Middle frontal gyrus (tissue), 1 donor: ENCODE data around the gene C3orf38.
"Not testable (repeated sequence)": the region's sequence is repeated elsewhere in the genome, so short reads cannot be mapped to it uniquely, and the experiment has no call there.

Source experiments
- DNase-seq: peaks from one replicate; pipeline ENCODE4 v3.0.0-alpha.2; 2015; ENCODE audit warnings: low spot score; ENCODE audit errors: extremely low spot score

C3orf38 gene

GRCh38 chr3:88149509-88150362 lies at the start of gene C3orf38:
Gene C3orf38, plus strand, starts transcription at chr3:88149959. Its CDS starts 94 bp downstream, at chr3:88150053.
- peak; percentile 92 for DNase-seq

GRCh38 chr3:88101142-88101541 lies 48.6 kb upstream of the C3orf38 start:
- DNase-seq, result no peak

GRCh38 chr3:88105325-88105724 lies 44.4 kb upstream of the C3orf38 start:
- DNase-seq, result no peak

- no peak for DNase-seq
These were observed 37.5 kb upstream of the C3orf38 start for GRCh38 chr3:88112289-88112688.

- DNase-seq, result peak; percentile 50
These were observed 36.2 kb upstream of the C3orf38 start for GRCh38 chr3:88113311-88114162.

GRCh38 chr3:88114878-88115549 lies 34.7 kb upstream of the C3orf38 start:
- no peak for DNase-seq

GRCh38 chr3:88117683-88118082 lies 32.1 kb upstream of the C3orf38 start:
- no peak for DNase-seq

DNA sequence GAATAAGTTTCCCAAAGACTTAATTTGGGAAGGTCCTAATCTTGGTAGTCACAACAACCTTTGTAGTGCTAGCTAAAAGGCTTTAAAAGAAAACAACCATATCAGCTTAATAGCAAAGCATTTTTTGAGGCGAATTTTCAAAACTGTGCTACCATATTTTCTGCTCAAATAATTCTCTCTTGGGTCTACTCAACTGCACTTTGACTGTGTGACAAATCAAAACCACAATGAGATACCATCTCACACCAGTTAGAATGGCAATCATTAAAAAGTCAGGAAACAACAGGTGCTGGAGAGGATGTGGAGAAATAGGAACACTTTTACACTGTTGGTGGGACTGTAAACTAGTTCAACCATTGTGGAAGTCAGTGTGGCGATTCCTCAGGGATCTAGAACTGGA lies 31.2 kb upstream of the C3orf38 start:
- DNase-seq, result not testable (repeated sequence)

DNA sequence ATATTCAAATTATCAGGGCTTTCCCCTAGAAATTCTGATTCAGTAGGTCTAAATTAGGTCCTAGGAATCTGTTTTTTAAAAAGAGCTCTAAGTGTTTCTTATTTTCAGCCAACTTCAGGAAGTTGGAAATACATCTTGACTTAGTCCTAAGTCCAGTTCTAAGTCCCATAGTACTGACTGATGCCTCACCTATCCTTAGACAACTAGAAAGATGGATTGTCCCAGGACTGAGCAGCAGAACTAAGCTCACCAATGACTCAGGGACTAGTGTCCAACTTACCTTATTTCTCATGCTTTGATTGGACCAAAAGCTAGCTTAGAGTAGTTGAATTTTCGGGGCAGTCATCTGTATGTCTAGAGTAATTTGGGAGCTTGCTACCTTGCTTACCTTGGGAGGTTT lies 26.2 kb upstream of the C3orf38 start:
- no peak for DNase-seq

DNA sequence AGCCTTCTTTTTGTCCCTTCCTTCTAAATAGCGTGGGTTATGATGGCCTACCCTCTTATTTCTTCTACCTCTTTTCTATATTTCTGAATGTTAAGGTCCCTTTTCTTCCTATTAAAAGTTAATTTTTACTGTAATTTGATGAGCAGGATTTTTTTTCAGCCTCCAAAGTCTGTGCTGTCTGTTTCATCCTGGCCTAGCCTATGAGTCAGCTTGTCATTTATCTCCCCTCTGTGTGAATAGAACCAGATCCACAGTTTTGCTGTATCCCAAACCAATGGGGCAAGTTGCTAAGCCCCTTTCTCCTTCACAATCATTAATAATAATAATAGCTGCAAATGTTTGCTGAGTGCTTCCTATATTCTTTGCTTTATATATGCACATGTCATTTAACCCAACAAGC lies 18.1 kb upstream of the C3orf38 start:
- DNase-seq, result no peak

- no peak for DNase-seq
These were observed 16.9 kb upstream of the C3orf38 start for GRCh38 chr3:88132894-88133293.

DNA sequence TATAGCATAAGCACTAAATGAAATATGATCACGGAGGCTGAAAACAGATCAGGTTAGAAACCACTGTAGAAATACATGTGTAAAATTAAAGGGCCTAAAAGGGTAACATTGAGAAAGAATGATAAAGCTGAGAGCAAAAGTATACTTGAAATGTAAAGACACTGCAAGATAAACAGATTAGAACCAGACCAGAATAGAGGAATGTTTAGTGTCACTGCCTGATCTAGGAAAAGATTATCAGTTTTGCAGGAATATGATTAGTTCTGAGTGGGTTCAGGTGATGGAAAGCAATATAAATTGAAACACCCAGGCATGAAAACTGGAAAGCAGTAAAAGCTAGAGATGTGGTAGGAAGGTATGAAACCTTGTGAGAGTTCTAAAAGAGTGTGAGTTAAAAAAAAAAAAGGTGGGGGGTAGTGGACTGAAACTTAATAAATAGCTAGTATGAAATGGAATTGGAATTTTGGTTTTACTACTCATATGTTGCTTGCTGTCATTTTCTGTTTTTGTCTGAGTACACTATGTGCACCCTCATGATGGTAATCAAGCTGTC lies 16.0 kb upstream of the C3orf38 start:
- DNase-seq, result no peak

- DNase-seq, result no peak
These were observed 11.9 kb upstream of the C3orf38 start for GRCh38 chr3:88137836-88138235.

DNA sequence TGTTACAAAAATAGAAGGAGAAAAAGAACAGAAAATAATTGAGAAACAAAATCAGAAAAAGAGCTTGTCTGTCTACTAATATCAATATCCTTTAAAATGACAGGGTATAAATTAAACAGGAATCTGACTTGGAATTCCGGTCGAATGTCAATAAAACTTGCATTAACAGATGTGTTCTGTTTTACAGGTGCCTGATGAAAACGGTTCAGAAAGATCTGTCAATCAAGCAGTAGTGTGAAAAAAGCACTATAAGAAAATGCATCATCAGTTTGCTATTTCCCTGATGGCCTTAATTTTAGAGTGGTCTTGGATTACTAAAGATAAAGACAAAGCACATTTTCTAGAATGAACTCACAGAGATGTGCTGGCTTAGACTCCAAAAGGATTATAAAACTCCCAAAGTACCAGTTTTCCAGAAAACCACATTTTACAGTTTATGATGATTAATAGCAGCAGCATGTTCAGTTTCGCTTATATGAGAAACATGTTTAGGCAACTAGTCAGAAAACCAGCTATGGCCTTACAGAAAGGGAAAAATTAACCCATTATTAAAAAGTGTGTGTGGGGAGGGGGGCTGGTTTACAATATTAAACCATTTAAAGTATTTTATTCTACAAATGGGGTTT lies 8.2 kb upstream of the C3orf38 start:
- DNase-seq, result no peak

DNA sequence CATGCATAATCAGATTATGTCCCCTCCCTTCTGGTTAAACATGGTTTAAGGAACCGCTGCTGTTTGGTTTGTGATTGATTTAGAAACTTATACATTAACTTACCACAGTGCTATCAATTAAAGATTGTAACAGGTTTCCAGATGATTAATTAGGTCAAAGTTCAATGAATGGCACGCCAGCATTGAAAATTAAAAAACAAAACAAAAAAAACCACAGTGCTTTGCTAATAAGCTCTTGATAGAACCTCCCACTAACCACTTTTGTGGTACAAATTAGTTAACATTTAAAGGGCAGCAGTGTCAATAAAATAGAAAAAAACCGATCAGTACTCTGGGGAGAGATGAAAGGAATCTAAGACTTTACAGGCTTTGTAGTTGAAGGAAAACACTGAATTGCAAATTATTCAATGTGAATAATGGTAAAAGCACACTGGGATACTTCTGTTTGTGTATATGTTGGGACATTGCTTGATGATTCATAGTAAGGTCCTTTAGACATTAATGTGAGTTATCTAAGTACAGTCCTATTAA lies 7.6 kb upstream of the C3orf38 start:
- no peak for DNase-seq

DNA sequence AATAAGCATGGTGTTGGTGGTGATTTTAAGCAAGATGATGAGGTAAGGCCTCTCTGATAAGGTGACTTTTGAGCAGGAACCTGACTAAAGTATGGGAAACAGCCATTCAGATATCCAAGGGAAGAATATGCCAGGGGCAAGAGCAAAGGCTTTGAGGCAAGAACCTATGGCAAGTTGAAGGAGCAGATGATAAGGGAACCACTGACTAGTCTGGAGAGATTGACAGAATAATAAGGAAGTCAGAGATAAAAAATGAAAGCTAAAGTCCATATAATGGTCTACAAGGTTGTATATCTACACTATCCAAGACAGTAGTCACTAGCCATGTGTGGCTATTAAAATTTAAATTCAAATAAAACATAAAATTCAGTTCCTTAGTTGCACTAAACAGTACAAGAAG lies 2.5 kb upstream of the C3orf38 start:
- no peak for DNase-seq

DNA sequence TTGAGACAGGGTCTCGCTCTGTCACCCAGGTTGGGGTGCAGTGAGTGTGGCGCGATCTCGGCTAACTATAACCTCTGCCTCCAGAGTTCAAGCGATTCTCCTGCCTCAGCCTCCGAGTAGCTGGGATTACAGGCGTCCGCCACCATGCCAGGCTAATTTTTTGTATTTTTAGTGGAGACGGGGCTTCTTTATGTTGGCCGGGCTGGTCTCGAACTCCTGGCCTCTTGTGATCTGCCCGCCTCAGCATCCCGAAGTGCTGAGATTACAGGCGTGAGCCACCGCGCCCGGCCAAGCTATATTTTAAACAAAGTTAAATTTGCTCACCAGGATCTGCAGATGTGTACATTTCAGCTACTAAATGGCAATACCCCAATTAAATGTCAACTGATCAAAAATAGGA lies 1.1 kb upstream of the C3orf38 start:
- DNase-seq, result no peak

DNA sequence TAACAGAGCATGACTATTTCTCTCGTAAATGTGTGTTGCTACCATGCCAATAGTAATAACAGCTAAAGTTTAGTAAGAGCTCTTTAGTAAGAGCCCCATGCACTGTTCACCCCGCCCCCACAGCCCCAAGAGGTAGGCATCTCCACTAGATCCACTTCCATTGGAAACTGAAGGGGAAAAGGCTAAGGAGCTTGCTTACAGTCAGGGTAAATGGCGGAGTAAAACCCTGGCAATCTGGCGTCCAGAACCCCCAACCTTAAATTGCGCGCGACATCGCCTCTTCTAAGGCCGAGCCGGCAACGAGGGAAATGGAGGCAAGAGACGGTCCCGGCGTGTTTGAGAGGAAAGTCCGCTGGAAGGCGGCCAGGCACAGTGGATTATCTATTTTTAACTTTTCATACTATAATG lies 654 bp upstream of the C3orf38 start:
- DNase-seq, result no peak

- no peak for DNase-seq
These were observed 612 bp downstream of the C3orf38 start for GRCh38 chr3:88150371-88150770.

DNA sequence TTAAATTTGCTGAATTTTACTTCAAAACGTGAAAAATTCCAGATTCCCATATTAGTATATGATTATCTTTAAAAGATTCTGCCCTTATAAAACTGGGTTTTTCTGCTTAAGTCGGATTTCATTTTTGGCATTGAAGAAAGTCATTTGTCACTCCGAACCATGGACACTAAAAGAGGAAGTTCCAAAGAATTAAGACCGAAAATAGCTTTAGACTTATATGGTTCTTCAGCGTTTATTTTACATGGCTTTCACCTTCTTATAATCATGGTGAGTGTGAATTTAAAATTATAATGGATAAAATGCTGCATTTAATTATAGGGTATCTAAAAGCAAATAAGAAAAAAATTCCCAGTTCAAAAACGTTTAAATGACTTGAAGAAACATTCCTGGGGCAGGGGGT lies 1.0 kb downstream of the C3orf38 start:
- DNase-seq, result no peak

DNA sequence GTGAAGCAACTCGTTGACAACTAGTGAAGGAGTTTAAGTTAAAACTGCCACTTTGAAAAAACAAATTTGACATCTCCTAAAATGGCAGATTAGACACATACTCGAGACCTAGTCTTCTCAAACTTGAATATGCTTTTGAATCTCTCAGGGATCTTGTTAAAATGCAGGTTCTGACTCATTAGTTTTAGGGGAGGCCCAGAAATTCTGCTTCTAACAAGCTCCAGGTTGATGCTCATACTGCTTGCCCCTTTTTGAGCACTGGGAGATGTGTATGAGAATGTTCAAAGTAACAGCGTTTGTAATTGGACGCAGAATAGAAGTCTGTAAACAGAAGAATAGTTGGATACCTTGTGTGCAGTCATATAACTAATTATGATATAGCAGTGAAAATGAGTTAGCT lies 1.6 kb downstream of the C3orf38 start:
- no peak for DNase-seq
